A549 treated with DMSO at 1 μM for 4 hours (cell line): ENCODE data around the gene MT3. TPM values are rescaled to one million over a fixed set of nuclear protein-coding genes. Genes with fewer than 3 reads are reported as not detected.

Experiments used
- total RNA-seq: library from RNA; stranded (reverse); fragments of 200-300 nt; extraction: Qiagen RNA extraction; gene quantifications from 5 replicates; pipeline ENCODE4 v1.2.3, GENCODE V29; 2022; ENCODE audit warnings: low read depth

MT3 gene
- 0.41 TPM in 1 of 5 replicates, not detected in the others for total RNA-seq

GRCh38 chr16:56589141-56590039, at the start of gene MT3:
MT3 (plus strand) TSS chr16:56589528; CDS start chr16:56589591, 63 bp downstream.

GRCh38 chr16:56564793-56565477, 24.4 kb upstream of the MT3 start, which contains the start of gene MT4:
MT4 (plus strand) TSS chr16:56565073; CDS start chr16:56565129, 56 bp downstream.

GRCh38 chr16:56608043-56608875, 18.9 kb downstream of the MT3 start, which contains the start of gene MT2A:
MT2A (plus strand) TSS chr16:56608584; CDS start chr16:56608656, 72 bp downstream.

GRCh38 chr16:56625140-56625942, 36.0 kb downstream of the MT3 start, which contains the start of gene MT1E:
MT1E (plus strand) TSS chr16:56625781; CDS start chr16:56625852, 71 bp downstream.

GRCh38 chr16:56632156-56632847, 43.0 kb downstream of the MT3 start, which contains the start of gene MT1M:
MT1M (plus strand) TSS chr16:56632659; CDS start chr16:56632732, 73 bp downstream.

GRCh38 chr16:56637814-56638750, 48.8 kb downstream of the MT3 start, which contains the start of gene MT1A:
MT1A (plus strand) TSS chr16:56638666; CDS start chr16:56638739, 73 bp downstream.

Other genes starting within 250 kb of the MT3 start
- 58.9 to 65.8 TPM (median 64.0 TPM) in 5 replicates for gene AMFR, start 164.0 kb upstream of the MT3 start, total RNA-seq
- 111 to 132 TPM (median 118 TPM) in 5 replicates for gene NUDT21, start 138.2 kb upstream of the MT3 start, total RNA-seq
- gene OGFOD1, start 138.0 kb upstream of the MT3 start, total RNA-seq: 68.3 to 93.1 TPM (median 78.2 TPM) in 5 replicates
- 13.0 to 23.1 TPM (median 19.0 TPM) in 5 replicates for gene BBS2, start 69.5 kb upstream of the MT3 start, total RNA-seq
- not detected in 5 replicates for gene MT4, start 24.5 kb upstream of the MT3 start, total RNA-seq
- gene MT2A, start 19.1 kb downstream of the MT3 start, total RNA-seq: 570 to 812 TPM (median 625 TPM) in 5 replicates
- gene MT1E, start 36.3 kb downstream of the MT3 start, total RNA-seq: not detected in 5 replicates
- gene MT1M, start 43.1 kb downstream of the MT3 start, total RNA-seq: not detected in 5 replicates
- 15.4 to 17.7 TPM (median 15.7 TPM) in 5 replicates for gene MT1A, start 49.1 kb downstream of the MT3 start, total RNA-seq
- gene MT1B, start 62.4 kb downstream of the MT3 start, total RNA-seq: not detected in 5 replicates
- gene MT1F, start 68.4 kb downstream of the MT3 start, total RNA-seq: 8.5 to 17.3 TPM (median 12.5 TPM) in 5 replicates
- gene MT1G, start 78.5 kb downstream of the MT3 start, total RNA-seq: not detected in 5 replicates
- gene MT1H, start 80.3 kb downstream of the MT3 start, total RNA-seq: not detected in 5 replicates
- gene MT1X, start 92.9 kb downstream of the MT3 start, total RNA-seq: 148 to 278 TPM (median 167 TPM) in 5 replicates
- 90.0 to 103 TPM (median 96.8 TPM) in 5 replicates for gene NUP93, start 140.6 kb downstream of the MT3 start, total RNA-seq